HG02870 (cell line): ENCODE data around the gene SIT1.

Experiments used
- ATAC-seq: cut with Tn5 transposase; IDR thresholded peaks from one replicate; pipeline ENCODE4 v1.9.1; 2021; ENCODE audit warnings: mild to moderate bottlenecking, moderate library complexity; ENCODE audit not compliant: unreplicated experiment

SIT1 gene

DNA sequence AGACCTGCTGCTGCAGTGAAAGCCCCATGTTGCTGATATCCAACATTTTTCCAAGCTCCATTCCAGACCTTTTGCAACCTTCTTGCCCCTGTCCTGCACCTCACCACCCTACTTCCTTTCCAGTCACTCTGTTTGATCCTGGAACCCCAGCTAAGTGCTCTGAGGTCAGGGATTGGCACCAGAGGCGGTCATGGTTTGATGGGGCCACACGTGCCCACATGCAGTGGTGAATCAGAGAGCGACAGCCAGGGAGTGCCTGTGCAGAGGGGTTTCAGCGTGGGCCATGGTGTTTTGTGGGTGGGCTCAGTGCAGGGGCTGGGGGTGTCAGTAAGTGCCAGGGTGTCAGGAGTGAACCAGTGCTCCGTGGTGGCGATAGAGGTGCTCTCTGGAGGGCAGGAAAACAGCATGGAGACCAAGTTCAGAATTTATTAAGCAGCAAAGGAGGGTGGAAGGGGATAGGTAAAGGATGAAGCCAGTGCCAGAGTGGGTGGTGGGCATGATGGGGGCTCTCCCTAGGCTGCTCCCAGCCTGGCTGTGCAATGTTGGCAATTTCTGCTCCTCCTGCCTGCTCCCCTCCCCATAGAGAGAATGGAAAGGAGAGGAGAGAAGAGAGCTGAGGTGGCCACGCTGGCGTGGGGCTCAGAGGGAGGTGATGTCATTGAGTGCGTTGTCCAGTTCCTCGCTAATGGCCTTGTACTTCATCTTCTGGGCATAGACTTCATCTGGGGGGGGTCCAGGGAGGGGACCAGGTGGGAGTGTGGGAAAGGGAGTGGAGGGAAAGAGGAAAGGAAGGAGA, 32.0 kb upstream of the SIT1 start:
- ATAC-seq, result no peak

DNA sequence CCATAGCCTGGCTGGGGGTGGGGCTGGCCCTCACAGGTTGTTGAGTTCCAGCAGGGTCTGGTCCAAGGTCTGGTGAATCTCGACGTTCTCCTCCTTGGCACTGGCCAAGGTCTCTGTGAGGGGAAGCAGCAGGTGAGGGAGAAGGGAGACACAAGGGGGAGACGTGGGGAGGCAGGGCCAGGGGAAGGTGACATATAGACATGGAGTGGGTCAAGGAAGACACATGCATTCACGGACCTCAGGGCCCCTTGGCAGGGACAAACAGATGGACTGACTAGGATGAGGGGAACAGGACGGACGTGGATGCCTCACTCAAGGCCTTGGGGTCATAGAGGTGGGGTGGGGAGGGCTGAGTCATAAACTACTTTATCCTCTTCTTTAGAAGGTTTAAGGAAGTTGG, 31.3 kb upstream of the SIT1 start:
- no peak for ATAC-seq

DNA sequence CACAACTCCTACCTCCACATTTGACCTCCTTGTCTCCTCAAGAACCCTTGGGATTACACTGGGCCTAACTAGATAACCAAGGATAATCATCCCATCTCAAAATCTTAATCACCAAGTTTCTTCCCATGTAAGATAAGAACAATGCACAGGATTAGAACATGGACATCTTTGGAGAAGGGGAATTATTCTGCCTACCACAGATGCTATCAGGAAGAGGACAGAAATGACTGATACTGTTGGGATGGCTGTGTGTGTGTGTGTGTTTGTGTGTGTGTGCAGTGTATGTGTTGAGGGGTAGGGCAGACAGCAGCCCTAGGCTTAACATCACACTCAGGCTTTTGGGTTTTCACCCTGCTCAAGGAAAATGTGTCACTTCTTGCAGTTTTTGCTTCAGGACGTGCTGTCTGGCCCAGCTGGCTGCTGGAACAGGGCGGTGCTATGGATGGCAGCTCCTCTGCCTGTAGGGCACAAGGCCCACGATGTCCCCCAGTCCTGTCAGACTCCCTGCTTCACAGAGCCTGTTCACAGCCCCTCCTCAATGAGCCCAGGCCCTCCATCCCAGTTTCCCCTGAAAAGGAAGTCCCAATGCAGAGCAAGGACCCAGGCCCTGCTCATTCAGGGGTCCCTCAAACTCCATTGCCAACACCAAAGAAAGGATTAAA, 30.7 kb upstream of the SIT1 start:
- no peak for ATAC-seq

DNA sequence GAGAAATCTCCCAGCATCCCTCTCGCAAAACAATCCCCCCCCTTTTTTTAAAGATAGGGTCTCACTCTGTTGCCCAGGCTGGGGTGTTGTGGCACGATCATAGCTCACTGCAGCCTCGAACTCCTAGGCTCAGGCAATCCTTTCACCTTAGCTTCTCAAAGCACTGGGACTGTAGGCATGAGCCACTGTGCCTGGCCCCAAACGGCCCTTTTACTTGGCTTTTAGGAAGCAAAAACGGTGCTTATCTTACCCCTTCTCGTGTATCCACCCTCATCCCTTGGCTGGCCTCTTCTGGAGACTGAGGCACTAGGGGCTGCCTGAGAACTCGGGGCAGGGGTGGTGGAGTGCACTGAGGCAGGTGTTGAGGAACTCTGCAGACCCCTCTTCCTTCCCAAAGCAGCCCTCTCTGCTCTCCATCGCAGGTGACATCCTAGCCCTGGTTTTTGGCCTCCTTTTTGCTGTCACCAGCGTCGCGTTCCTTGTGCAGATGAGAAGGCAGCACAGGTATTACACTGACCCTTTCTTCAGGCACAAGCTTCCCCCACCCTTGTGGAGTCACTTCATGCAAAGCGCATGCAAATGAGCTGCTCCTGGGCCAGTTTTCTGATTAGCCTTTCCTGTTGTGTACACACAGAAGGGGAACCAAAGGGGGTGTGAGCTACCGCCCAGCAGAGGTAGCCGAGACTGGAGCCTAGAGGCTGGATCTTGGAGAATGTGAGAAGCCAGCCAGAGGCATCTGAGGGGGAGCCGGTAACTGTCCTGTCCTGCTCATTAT, 29.8 kb upstream of the SIT1 start:
- no peak for ATAC-seq

DNA sequence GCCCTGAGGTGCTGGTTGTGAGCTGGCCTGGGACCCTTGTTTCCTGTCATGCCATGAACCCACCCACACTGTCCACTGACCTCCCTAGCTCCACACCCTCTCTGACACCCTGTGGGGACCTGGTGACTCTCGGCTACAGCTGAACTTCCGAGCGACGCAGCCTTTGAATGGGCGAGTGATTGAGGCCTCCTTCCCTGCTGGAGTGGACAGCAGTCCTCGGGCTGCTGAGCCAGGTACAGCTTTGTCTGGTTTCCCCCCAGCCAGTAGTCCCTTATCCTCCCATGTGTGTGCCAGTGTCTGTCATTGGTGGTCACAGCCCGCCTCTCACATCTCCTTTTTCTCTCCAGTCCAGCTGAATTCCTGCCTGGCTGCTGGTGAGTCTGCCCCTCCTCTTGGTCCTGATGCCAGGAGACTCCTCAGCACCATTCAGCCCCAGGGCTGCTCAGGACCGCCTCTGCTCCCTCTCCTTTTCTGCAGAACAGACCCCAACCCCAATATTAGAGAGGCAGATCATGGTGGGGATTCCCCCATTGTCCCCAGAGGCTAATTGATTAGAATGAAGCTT, 29.1 kb upstream of the SIT1 start:
- ATAC-seq, result no peak

DNA sequence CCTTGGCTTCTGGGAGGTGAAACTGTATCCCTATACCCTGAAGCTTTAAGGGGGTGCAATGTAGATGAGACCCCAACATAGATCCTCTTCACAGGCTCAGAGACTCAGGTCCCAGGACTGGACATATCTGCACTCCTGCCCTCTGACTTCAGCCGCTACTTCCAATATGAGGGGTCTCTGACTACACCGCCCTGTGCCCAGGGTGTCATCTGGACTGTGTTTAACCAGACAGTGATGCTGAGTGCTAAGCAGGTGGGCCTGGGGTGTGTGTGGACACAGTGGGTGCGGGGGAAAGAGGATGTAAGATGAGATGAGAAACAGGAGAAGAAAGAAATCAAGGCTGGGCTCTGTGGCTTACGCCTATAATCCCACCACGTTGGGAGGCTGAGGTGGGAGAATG, 28.4 kb upstream of the SIT1 start:
- ATAC-seq, result no peak

DNA sequence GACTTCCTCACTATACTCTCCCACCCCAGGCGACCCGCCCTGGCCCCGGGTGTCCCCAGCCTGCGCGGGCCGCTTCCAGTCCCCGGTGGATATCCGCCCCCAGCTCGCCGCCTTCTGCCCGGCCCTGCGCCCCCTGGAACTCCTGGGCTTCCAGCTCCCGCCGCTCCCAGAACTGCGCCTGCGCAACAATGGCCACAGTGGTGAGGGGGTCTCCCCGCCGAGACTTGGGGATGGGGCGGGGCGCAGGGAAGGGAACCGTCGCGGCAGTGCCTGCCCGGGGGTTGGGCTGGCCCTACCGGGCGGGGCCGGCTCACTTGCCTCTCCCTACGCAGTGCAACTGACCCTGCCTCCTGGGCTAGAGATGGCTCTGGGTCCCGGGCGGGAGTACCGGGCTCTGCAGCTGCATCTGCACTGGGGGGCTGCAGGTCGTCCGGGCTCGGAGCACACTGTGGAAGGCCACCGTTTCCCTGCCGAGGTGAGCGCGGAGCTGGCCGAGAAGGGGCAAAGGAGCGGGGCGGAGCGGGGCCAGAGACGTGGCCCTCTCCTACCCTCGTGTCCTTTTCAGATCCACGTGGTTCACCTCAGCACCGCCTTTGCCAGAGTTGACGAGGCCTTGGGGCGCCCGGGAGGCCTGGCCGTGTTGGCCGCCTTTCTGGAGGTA, 25.1 kb upstream of the SIT1 start:
- no peak for ATAC-seq

DNA sequence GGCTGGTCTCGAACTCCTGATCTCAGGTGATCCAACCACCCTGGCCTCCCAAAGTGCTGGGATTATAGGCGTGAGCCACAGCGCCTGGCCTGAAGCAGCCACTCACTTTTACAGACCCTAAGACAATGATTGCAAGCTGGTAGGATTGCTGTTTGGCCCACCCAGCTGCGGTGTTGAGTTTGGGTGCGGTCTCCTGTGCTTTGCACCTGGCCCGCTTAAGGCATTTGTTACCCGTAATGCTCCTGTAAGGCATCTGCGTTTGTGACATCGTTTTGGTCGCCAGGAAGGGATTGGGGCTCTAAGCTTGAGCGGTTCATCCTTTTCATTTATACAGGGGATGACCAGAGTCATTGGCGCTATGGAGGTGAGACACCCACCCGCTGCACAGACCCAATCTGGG, 24.5 kb upstream of the SIT1 start:
- ATAC-seq, result no peak

DNA sequence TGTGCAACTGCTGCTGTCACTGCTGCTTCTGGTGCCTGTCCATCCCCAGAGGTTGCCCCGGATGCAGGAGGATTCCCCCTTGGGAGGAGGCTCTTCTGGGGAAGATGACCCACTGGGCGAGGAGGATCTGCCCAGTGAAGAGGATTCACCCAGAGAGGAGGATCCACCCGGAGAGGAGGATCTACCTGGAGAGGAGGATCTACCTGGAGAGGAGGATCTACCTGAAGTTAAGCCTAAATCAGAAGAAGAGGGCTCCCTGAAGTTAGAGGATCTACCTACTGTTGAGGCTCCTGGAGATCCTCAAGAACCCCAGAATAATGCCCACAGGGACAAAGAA, 23.3 kb upstream of the SIT1 start:
- no peak for ATAC-seq

DNA sequence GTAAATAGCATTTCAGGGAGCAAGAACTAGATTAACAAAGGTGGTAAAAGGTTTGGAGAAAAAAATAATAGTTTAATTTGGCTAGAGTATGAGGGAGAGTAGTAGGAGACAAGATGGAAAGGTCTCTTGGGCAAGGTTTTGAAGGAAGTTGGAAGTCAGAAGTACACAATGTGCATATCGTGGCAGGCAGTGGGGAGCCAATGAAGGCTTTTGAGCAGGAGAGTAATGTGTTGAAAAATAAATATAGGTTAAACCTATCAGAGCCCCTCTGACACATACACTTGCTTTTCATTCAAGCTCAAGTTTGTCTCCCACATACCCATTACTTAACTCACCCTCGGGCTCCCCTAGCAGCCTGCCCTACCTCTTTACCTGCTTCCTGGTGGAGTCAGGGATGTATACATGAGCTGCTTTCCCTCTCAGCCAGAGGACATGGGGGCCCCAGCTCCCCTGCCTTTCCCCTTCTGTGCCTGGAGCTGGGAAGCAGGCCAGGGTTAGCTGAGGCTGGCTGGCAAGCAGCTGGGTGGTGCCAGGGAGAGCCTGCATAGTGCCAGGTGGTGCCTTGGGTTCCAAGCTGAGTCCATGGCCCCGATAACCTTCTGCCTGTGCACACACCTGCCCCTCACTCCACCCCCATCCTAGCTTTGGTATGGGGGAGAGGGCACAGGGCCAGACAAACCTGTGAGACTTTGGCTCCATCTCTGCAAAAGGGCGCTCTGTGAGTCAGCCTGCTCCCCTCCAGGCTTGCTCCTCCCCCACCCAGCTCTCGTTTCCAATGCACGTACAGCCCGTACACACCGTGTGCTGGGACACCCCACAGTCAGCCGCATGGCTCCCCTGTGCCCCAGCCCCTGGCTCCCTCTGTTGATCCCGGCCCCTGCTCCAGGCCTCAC, 22.6 kb upstream of the SIT1 start, which contains the start of gene CA9:
TSS of gene CA9 (plus strand) at position 797 of the 893 bp plus-strand sequence. CDS start at position 829, 32 bp downstream.
- no peak for ATAC-seq

DNA sequence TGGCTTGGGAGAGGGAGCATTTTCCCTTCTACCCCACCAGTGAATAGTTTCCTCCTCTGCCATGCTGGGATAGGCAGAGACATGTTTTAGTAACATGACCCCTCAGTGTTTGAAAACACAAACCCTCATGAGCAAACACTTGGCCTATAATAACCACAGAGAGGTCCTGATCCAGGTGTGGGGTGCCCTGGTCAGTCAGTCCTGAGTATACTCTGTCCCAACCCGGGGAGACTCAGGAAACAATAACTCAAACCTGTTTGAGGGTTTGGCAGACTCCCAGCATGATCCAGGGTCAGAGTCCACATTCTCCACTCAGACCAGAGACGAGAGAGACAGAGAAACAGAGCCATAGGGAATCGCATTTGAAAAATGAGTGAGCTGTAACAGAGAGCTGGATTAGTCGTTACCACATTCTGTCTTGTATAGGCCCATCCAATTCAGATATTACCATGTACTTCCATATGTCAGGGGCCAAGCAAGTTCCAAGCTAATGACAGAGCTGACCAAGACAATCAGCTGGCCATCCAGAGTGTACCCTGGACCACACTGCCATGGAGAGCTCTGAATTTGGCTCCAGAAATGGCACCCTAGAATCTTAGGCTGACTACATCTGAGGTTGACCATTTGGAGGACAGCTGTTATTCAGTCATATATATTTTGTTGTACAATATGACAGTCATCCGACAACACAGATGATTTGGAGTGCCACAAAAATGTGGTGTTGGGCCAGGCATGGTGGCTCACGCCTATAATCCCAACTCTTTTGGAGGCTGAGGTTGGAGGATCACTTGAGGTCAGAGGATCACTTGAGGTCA, 18.8 kb upstream of the SIT1 start:
- ATAC-seq, result no peak

DNA sequence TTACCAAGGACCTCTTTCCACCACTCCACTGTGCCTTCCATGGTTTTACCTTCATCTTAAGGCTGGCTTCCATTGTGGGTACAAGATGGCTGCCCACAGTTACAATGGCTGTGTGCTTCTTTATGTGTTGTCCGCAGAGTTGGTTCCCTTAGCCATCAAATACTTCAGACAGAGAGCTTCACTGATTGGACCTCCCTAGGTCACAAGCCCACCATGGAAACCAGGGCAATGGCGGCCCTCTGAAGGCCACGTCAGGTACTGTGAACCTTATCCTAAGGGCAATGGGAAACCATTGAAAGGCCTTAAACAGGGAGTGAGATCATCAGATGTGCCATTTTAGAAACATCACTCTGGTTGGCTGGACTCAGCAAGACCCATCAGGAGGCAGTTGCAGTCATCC, 17.2 kb upstream of the SIT1 start:
- ATAC-seq, result no peak

DNA sequence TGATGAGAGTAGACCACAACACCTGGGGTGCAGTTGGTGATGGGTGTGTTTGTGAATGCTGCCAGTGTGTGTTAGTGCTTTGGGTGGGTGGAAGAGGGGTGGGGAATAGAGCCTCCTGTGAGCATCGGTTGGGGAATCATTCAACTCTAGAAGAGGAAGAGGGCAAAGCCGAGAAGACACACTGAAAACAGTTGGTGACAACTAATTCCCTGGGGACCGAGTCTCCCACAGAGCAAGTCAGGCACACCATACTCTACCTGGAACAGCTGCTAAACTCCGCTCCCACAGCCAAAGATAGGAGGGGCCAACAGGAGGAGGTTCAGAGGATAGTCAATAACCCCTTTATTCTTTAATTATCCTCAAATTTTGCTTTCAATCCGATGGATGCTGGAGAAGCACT, 15.8 kb upstream of the SIT1 start:
- ATAC-seq, result no peak

DNA sequence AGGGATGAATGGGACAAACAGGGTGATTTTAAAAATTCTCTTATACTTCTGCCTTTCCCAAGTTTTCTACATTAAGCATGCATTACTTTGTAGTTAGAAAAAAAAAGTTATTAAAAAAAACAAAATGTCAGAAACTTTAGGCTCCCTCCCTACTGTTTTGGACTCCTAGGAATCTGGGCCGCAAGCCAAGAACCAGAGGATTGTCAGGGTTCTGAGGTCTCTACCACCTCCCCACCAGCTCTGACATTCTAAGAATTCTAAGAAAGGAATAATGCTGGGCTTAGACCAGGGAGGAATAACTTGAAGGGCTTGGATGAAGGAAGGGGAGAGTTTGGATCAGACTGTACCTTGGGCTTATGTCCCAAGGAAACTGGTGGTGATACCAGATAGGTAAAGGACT, 15.3 kb upstream of the SIT1 start:
- ATAC-seq, result no peak

DNA sequence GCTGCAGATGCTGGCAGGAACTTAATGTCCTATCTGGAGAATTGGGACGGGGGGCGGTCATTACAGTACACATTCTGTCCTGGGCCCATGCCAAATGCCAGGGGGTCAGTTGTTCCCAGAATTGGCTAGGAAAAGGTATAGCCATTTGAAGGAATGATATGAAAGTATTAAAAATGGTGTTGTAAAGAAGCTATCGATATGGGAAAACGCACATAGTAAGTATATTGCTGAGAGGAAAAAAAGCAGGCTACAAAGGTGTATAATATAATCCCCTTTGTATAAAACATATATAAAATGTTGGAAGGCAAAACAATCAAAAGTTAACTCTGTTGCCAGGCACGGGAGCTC, 14.7 kb upstream of the SIT1 start:
- ATAC-seq, result no peak

DNA sequence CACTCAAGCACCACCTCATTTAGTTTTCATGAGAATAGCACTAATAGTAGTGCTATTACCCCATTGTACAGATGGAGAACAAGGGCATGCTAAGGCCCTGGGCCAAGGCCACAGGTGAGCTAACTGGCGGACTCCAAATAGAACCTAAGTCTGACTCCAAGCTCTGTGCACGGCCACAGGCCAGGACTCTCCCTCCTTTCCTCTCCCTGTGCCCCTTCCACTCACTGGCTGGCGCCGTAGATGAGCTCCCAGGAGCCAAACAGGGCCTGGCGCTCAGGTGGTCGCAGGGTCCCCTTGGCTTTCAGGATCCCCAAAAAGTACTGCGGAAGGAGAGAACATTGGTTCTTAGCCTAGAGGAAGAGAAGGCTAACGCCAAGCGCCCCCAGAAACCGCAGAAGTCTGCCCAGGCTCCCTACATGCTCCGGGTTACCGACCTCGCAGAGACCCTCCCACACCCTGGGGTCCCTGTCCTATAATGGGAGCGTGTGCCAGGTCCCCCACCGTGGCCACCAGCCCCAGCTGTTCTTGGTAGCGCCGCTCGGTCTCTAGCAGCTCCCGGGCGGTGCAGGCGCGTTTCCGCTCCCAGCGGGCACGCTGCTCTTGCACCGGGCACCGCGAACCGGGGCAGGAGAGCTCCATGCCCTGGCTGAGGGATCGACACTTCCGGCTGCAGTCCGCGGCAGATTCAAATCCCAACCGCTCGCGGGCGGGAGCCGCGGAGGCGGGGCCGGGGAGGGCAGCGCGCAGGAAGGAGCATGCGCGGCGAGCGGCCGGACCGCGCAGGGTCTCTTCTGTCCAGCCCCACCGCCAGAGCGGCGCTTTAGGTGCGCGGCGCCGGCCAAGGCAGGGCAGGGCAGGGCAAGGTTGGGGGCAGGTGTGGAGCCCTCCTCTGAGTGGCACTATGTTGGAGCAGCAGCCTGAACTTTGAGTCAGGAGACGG, 14.1 kb upstream of the SIT1 start, which contains the start of gene ARHGEF39:
TSS of gene ARHGEF39 (minus strand) at position 665 of the 940 bp plus-strand sequence. CDS start at position 639, 26 bp downstream.
- ATAC-seq, result peak; percentile 73

DNA sequence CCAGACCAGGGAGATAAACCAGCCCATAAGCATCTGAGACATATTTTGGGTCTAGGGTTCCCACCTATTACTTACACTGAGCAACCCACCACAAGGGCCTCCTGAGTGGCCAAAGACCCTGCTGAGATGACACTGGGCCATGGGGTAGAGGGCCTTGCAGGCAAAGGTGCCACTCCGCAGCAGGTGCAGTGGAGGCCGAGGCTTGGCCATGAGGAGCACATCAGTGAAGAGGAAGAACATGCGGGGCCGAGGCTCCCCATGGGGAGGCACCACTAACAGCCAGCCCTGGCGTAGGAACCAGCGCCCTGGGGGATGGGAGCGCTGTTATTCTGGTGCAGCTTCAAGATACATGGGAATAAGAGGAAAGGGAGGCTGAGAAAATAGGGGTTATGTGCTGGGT, 11.7 kb upstream of the SIT1 start:
- no peak for ATAC-seq

DNA sequence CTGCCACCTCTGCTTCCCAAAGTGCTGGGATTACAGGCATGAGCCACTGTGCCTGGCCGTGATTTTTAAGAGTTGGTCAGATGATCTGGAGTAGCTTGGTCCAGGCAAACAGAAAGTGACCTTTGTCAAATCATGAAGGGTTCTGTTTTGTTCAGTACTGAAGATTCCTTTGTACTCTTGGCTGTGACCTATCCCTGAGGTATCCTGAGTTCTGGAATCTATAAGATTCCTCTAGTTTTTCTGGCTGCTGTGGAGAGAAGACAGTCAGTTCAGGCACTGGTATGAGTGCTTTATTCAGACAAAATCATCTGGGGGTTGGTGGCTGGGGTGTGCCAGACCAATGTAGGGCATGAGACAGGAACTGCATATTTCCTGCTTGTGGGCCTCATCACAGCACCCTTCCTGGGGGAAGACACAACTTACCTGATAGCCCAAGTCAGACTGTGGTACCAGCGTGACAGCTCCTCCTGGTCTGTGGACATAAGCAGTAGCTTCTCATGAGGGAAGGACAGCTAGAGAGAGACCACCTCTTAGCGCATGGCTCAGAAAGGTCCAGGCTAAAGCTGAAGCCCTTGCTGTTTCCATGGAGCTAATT, 11.1 kb upstream of the SIT1 start:
- ATAC-seq, result no peak
